Memory B cell (primary cell): ENCODE data around the gene IL17F.

Source experiments
- ATAC-seq: fragments of 150-1000 bp; cut with Tn5 transposase; 2 replicates; pipeline ENCODE4 v1.10.0; 2021; ENCODE audit warnings: low read depth, mild to moderate bottlenecking, moderate library complexity
- DNase-seq, 2 donors: peaks; one replicate each; pipeline ENCODE4 v3.0.0; 2022; ENCODE audit warnings: low spot score in 2 of 2
- H3K27ac Mint-ChIP-seq: one replicate; pipeline ENCODE4 v1.8.0; 2022; ENCODE audit warnings: mild to moderate bottlenecking, moderate library complexity, mixed read lengths
- H3K27me3 Mint-ChIP-seq: one replicate; pipeline ENCODE4 v1.8.0; 2022; ENCODE audit warnings: mixed read lengths
- H3K36me3 Mint-ChIP-seq: one replicate; pipeline ENCODE4 v1.8.0; 2022; ENCODE audit warnings: mild to moderate bottlenecking, mixed read lengths
- H3K4me1 Mint-ChIP-seq: one replicate; pipeline ENCODE4 v1.8.0; 2022; ENCODE audit warnings: mixed read lengths
- H3K4me3 Mint-ChIP-seq: one replicate; pipeline ENCODE4 v1.8.0; 2022; ENCODE audit warnings: mild to moderate bottlenecking, moderate library complexity, mixed read lengths
- H3K9me3 Mint-ChIP-seq: one replicate; pipeline ENCODE4 v1.8.0; 2022; ENCODE audit warnings: mixed read lengths

The IL17F gene

GRCh38 chr6:52190409-52190808, 53.9 kb downstream of the IL17F start:
- Mint-ChIP-seq H3K4me3 (no peak overlapping the region), H3K9me3 (peaks cover 1% of the 10 kb centered on the region), H3K27me3 (peaks cover 31% of the 10 kb centered on the region), H3K36me3 (no peaks in the 10 kb centered on the region), H3K27ac (no peak overlapping the region), H3K4me1 (peaks cover 4% of the 10 kb centered on the region)
- DNase-seq (no peak), ATAC-seq (no peak)

DNA sequence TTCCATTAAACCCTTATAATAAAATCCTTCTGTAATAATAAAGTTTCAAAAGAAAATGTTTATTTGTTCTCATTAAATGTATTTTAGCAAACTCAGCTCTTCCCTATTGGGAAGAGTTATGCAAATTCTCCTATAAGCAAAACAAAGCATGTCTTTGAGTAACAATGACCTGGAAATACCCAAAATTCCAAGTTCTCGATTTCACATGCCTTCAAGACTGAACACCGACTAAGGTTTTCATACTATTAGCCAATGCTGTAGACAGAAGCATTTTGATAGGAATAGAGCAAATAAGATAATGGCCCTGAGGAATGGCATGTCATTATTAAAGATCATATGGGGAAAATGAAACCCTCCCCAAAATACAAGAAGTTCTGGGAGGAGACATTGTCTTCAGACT, 54.3 kb downstream of the IL17F start:
- Mint-ChIP-seq H3K27me3 (peaks cover 32% of the 10 kb centered on the region), H3K9me3 (peaks cover 1% of the 10 kb centered on the region), H3K4me3 (no peak overlapping the region), H3K36me3 (no peaks in the 10 kb centered on the region), H3K27ac (no peak overlapping the region), H3K4me1 (peaks cover 4% of the 10 kb centered on the region)
- DNase-seq (no peak), ATAC-seq (no peak)

DNA sequence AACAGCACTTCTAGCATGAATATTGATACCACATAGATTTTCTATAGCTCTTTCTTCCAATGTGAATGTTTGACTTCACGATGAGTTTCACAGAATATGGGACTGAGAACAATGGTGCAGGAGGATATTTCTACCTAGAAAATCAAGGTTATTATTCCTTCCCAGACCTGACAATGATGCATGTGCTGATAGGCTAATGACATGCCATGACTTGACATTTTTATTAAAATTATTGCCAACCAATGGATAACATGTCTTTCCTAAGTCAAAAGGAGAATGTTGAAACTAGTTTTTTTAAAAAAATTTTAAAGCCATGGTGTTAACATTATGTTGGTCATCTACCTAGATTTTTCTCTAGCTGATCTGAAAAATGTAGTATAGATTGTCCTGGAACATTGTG, 57.2 kb downstream of the IL17F start:
- peaks cover 4% of the 10 kb centered on the region for H3K4me1 Mint-ChIP-seq
- no peaks in the 10 kb centered on the region for H3K36me3 Mint-ChIP-seq
- peaks cover 33% of the 10 kb centered on the region for H3K27me3 Mint-ChIP-seq
- no peak overlapping the region for H3K4me3 Mint-ChIP-seq
- H3K27ac Mint-ChIP-seq = no peak overlapping the region
- H3K9me3 Mint-ChIP-seq = peaks cover 1% of the 10 kb centered on the region
- ATAC-seq (no peak), DNase-seq (no peak)
